Measurements from ENCODE around the gene MRPS17. TPM values are rescaled to one million over a fixed set of nuclear protein-coding genes. Genes with fewer than 3 reads are reported as not detected.

MRPS17 gene
- total RNA-seq, 2 donors from 2014 or later = 10.4 to 19.3 TPM

GRCh38 chr7:55957190-55957589 lies 5.5 kb downstream of the MRPS17 start:
- Histone ChIP-seq H3K4me1 (no peaks in the 10 kb centered on the region), H3K36me3 (no peaks in the 10 kb centered on the region), H3K9me3 (no peaks in the 10 kb centered on the region), H3K27ac (no peak overlapping the region), H3K27me3 (no peaks in the 10 kb centered on the region), H3K9ac (ENCODE audit: low read depth in 2 of 2, low read length in 2 of 2) (no peak overlapping the region), H3K4me3 (no peak overlapping the region)
- DNase-seq = no peak
- intact Hi-C loops (cut with DNase I) = no loop called here
- no peak for TF ChIP-seq CTCF (IDR thresholded peaks at IDR 0.05)

GRCh38 chr7:55962014-55962413 lies 10.3 kb downstream of the MRPS17 start:
- H3K27me3 ChIP-seq = no peaks in the 10 kb centered on the region
- intact Hi-C loops (cut with DNase I) = loop anchor here (10.0 kb wide), 1 partner anchor 317 kb away; no protein-coding TSS in a partner anchor
- H3K9me3 ChIP-seq = no peaks in the 10 kb centered on the region
- H3K9ac ChIP-seq (ENCODE audit: low read depth in 2 of 2, low read length in 2 of 2) = no peak overlapping the region
- peaks cover 5% of the 10 kb centered on the region for H3K4me1 ChIP-seq
- no peak overlapping the region for H3K27ac ChIP-seq
- TF ChIP-seq CTCF (IDR thresholded peaks at IDR 0.05) = no peak
- no peaks in the 10 kb centered on the region for H3K36me3 ChIP-seq
- no peak for DNase-seq
- no peak overlapping the region for H3K4me3 ChIP-seq

GRCh38 chr7:55963584-55964168 lies 12.0 kb downstream of the MRPS17 start:
- intact Hi-C loops (cut with DNase I) = loop anchor here (10.0 kb wide), 1 partner anchor 319 kb away; no protein-coding TSS in a partner anchor
- Histone ChIP-seq H3K27me3 (no peaks in the 10 kb centered on the region), H3K27ac (peak overlapping the region; percentile 86), H3K36me3 (no peaks in the 10 kb centered on the region), H3K9me3 (no peaks in the 10 kb centered on the region), H3K4me1 (peaks cover 5% of the 10 kb centered on the region), H3K4me3 (peak overlapping the region; percentile 27), H3K9ac (ENCODE audit: low read depth in 2 of 2, low read length in 2 of 2) (peak overlapping the region in 1 of 2 donors; percentile 70)
- no peak for DNase-seq
- TF ChIP-seq CTCF (IDR thresholded peaks at IDR 0.05) = no peak

- H3K27ac ChIP-seq = peak within 1 kb of the TSS; percentile 94
- TF ChIP-seq CTCF (IDR thresholded peaks at IDR 0.05) = no peak
- no peaks in the 10 kb centered on the region for H3K27me3 ChIP-seq
- no peaks in the 10 kb centered on the region for H3K36me3 ChIP-seq
- intact Hi-C loops (cut with DNase I) = loop anchor here (10.0 kb wide), 1 partner anchor 320 kb away; no protein-coding TSS in a partner anchor
- peaks cover 5% of the 10 kb centered on the region for H3K4me1 ChIP-seq
- peak within 1 kb of the TSS; percentile 84 for H3K9ac ChIP-seq (ENCODE audit: low read depth in 2 of 2, low read length in 2 of 2)
- H3K4me3 ChIP-seq = peak within 1 kb of the TSS; percentile 66
- no peaks in the 10 kb centered on the region for H3K9me3 ChIP-seq
- DNase-seq = peak; percentile 86
Measured at GRCh38 chr7:55964261-55965099, 12.8 kb downstream of the MRPS17 start, which contains the start of gene NIPSNAP2. TSS of gene NIPSNAP2 (plus strand) at chr7:55964585. CDS start at chr7:55964610, 25 bp downstream.

- peak overlapping the region; percentile 84 for H3K9ac ChIP-seq (ENCODE audit: low read depth in 2 of 2, low read length in 2 of 2)
- intact Hi-C loops (cut with DNase I) = loop anchor here (10.0 kb wide), 1 partner anchor 320 kb away; no protein-coding TSS in a partner anchor
- no peak for TF ChIP-seq CTCF (IDR thresholded peaks at IDR 0.05)
Measured at GRCh38 chr7:55965100-55965470, 13.4 kb downstream of the MRPS17 start.

More at GRCh38 chr7:55965100-55965470, 13.4 kb downstream of the MRPS17 start:
- Histone ChIP-seq H3K36me3 (no peaks in the 10 kb centered on the region), H3K4me3 (peak overlapping the region; percentile 66), H3K4me1 (peaks cover 5% of the 10 kb centered on the region), H3K9me3 (no peaks in the 10 kb centered on the region), H3K27ac (peak overlapping the region; percentile 94), H3K27me3 (no peaks in the 10 kb centered on the region)
- no peak for DNase-seq
